Measurements from ENCODE around the gene PLA2G6.

The PLA2G6 gene

GRCh38 chr22:38212442-38212841 lies 30.8 kb upstream of the PLA2G6 start:
- no peak for DNase-seq (ENCODE audit: low read depth)
- no peak for TF ChIP-seq CTCF (IDR thresholded peaks at IDR 0.05; ENCODE audit: control insufficient read depth, extremely low read depth, insufficient read depth)
- H3K4me3 ChIP-seq (ENCODE audit: low read depth, low read length): no peak overlapping the region

GRCh38 chr22:38211556-38211955 lies 29.9 kb upstream of the PLA2G6 start:
- no peak for TF ChIP-seq CTCF (IDR thresholded peaks at IDR 0.05; ENCODE audit: control insufficient read depth, extremely low read depth, insufficient read depth)
- no peak for DNase-seq (ENCODE audit: low read depth)
- no peak overlapping the region for H3K4me3 ChIP-seq (ENCODE audit: low read depth, low read length)

GRCh38 chr22:38208551-38208968 lies 26.9 kb upstream of the PLA2G6 start:
- DNase-seq (ENCODE audit: low read depth): no peak
- TF ChIP-seq CTCF (IDR thresholded peaks at IDR 0.05; ENCODE audit: control insufficient read depth, extremely low read depth, insufficient read depth): no peak
- no peak overlapping the region for H3K4me3 ChIP-seq (ENCODE audit: low read depth, low read length)

GRCh38 chr22:38207898-38208432 lies 26.3 kb upstream of the PLA2G6 start:
- DNase-seq (ENCODE audit: low read depth): no peak
- no peak overlapping the region for H3K4me3 ChIP-seq (ENCODE audit: low read depth, low read length)

GRCh38 chr22:38205261-38206128 lies 23.9 kb upstream of the PLA2G6 start:
- DNase-seq (ENCODE audit: low read depth): no peak
- no peak for TF ChIP-seq CTCF (IDR thresholded peaks at IDR 0.05; ENCODE audit: control insufficient read depth, extremely low read depth, insufficient read depth)
- no peak overlapping the region for H3K4me3 ChIP-seq (ENCODE audit: low read depth, low read length)

More at GRCh38 chr22:38207898-38208432, 26.3 kb upstream of the PLA2G6 start:
- TF ChIP-seq CTCF (IDR thresholded peaks at IDR 0.05; ENCODE audit: control insufficient read depth, extremely low read depth, insufficient read depth): no peak

GRCh38 chr22:38204784-38205183 lies 23.2 kb upstream of the PLA2G6 start:
- H3K4me3 ChIP-seq (ENCODE audit: low read depth, low read length): no peak overlapping the region
- DNase-seq (ENCODE audit: low read depth): no peak
- TF ChIP-seq CTCF (IDR thresholded peaks at IDR 0.05; ENCODE audit: control insufficient read depth, extremely low read depth, insufficient read depth): no peak
